Karpas-422 (cell line): ENCODE data around the gene FSTL3. TPM values are rescaled to one million over a fixed set of nuclear protein-coding genes. Genes with fewer than 3 reads are reported as not detected.
"Not testable (repeated sequence)": the region's sequence is repeated elsewhere in the genome, so short reads cannot be mapped to it uniquely, and the experiment has no call there.

Experiments used
- DNase-seq: peaks from one replicate; pipeline ENCODE4 v3.0.0-alpha.2; 2015
- H2AFZ ChIP-seq: fragments of 200-600 bp; sonication (generic); 2 replicates; pipeline ENCODE4 v1.6.1; 2014; ENCODE audit warnings: antibody characterized with exemption, low read length, mixed read lengths
- H3K27ac ChIP-seq: fragments of 200-600 bp; sonication (generic); 2 replicates; pipeline ENCODE4 v1.5.1; 2014; ENCODE audit warnings: mild to moderate bottlenecking, low read length, moderate library complexity
- H3K27me3 ChIP-seq: fragments of 200-600 bp; sonication (generic); 2 replicates; pipeline ENCODE4 v1.6.1; 2014; ENCODE audit warnings: low read length, mixed read lengths
- H3K36me3 ChIP-seq: fragments of 200-600 bp; sonication (generic); 2 replicates; pipeline ENCODE4 v1.6.1; 2014; ENCODE audit warnings: low read length, mixed read lengths; ENCODE audit not compliant: insufficient read depth
- H3K4me1 ChIP-seq: fragments of 200-600 bp; sonication (generic); 2 replicates; pipeline ENCODE4 v1.6.1; 2014; ENCODE audit warnings: mild to moderate bottlenecking, low read length, mixed read lengths
- H3K4me2 ChIP-seq: fragments of 200-600 bp; sonication (generic); 2 replicates; pipeline ENCODE4 v1.6.1; 2014; ENCODE audit warnings: low read length, low read depth, mild to moderate bottlenecking; ENCODE audit not compliant: poor library complexity, severe bottlenecking
- H3K4me3 ChIP-seq: fragments of 200-600 bp; sonication (generic); 2 replicates; pipeline ENCODE4 v1.5.1; 2014; ENCODE audit warnings: mild to moderate bottlenecking, antibody characterized with exemption, low read length, mixed read lengths
- H3K79me2 ChIP-seq: fragments of 200-600 bp; sonication (generic); 2 replicates; pipeline ENCODE4 v1.6.1; 2014; ENCODE audit warnings: mild to moderate bottlenecking, low read length, mixed read lengths
- H3K9ac ChIP-seq: fragments of 200-600 bp; sonication (generic); 2 replicates; pipeline ENCODE4 v1.6.0; 2014; ENCODE audit warnings: low read length
- H3K9me2 ChIP-seq: fragments of 200-600 bp; sonication (generic), shearing (Covaris generic); replicated peaks from 2 replicates; pipeline ENCODE4 v1.6.0; 2014; ENCODE audit warnings: mild to moderate bottlenecking, low read length, moderate library complexity; ENCODE audit not compliant: insufficient read depth
- H3K9me3 ChIP-seq: fragments of 300-700, 200-600 bp; sonication (generic); 2 replicates; pipeline ENCODE4 v1.6.1; 2014; ENCODE audit warnings: low read length, mixed read lengths
- H4K20me1 ChIP-seq: fragments of 200-600 bp; sonication (generic); 2 replicates; pipeline ENCODE4 v1.6.1; 2014; ENCODE audit warnings: mild to moderate bottlenecking, antibody characterized with exemption, low read length, low read depth; ENCODE audit not compliant: insufficient read depth
- total RNA-seq: library from RNA; depleted of rRNA; stranded (reverse); fragments of >200 nt; shearing (Covaris generic); gene quantifications from 2 replicates; pipeline ENCODE4 v1.2.3, GENCODE V29; 2014; ENCODE audit warnings: low replicate concordance

FSTL3 gene
- total RNA-seq, 1 experiment from 2014 or later = 2.3 TPM

DNA sequence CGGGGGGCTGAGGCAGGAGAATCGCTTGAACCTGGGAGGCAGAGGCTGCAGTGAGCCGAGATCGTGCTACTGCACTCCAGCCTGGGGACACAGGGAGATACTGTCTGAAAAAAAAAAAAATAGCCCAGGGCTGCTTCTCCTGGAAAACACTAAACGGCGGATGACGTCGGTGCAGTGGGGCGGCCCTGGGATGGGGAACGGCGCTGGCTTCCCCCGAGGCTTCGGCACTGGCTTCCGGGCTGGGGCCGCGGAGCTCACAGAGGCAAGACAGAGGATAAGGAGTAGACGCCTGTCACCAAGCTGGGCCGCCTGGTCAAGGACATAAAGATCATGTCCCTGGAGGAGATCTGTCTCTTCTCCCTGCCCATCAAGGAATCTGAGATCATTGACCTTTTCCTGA is 14.0 kb downstream of the FSTL3 start:
- no peak for DNase-seq
- Histone ChIP-seq H3K36me3 (no peaks in the 10 kb centered on the region), H3K4me2 (no peak overlapping the region), H3K27ac (no peak overlapping the region), H2AFZ (no peak overlapping the region), H3K9me3 (no peaks in the 10 kb centered on the region), H3K79me2 (no peaks in the 10 kb centered on the region), H3K9ac (no peak overlapping the region), H3K4me3 (no peak overlapping the region), H3K4me1 (no peaks in the 10 kb centered on the region), H4K20me1 (no peaks in the 10 kb centered on the region), H3K27me3 (no peaks in the 10 kb centered on the region), H3K9me2 (no peaks in the 10 kb centered on the region)

DNA sequence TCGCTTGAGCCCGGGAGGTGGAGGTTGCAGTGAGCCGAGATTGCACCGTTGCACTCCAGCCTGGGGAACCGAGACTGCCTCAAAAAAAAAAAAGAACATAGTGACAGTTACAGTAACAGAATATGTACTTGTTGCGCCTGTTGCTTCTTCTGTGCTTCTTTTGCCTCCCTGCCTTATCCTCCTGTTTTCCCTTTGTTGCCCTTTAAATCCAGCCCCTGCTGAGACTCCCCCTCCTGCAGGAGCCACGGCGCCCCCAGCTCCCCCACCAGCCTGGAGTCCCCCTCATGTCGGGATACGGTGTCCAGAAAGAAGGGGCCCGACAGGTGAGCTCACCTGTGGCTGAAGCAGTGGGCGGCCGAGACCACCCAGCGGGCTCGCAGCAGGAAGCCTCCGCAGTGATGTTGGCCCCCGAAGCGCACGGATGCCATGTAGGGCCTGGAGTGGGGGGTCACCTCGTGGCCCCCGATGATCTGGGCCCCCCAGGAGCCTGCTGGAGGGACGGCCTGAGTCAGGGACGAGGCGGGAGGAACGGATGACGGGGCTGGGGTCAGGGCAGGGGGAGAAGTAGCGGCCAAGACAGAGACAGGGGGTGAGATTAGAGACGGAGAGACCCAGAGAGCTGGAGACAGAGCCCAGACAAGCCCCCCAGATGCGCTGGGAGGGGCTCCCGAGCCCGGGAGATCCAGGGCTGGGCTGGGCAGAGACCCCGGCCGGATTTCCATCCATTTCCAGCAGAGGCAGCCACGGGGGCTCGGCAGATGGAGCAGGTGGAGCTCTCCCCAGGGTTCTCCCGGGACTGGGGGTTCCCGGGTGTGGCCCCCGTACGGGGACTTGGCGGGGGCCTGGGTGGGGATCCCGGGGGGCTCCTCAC is 18.5 kb downstream of the FSTL3 start:
- H3K27me3 ChIP-seq = no peaks in the 10 kb centered on the region
- no peak overlapping the region for H3K4me2 ChIP-seq
- DNase-seq = no peak
- H3K36me3 ChIP-seq = no peaks in the 10 kb centered on the region
- H2AFZ ChIP-seq = no peak overlapping the region
- H3K9ac ChIP-seq = no peak overlapping the region
- H3K9me3 ChIP-seq = no peaks in the 10 kb centered on the region
- H4K20me1 ChIP-seq = no peaks in the 10 kb centered on the region
- no peaks in the 10 kb centered on the region for H3K79me2 ChIP-seq
- no peaks in the 10 kb centered on the region for H3K9me2 ChIP-seq
- H3K4me3 ChIP-seq = no peak overlapping the region
- H3K27ac ChIP-seq = no peak overlapping the region
- no peaks in the 10 kb centered on the region for H3K4me1 ChIP-seq

DNA sequence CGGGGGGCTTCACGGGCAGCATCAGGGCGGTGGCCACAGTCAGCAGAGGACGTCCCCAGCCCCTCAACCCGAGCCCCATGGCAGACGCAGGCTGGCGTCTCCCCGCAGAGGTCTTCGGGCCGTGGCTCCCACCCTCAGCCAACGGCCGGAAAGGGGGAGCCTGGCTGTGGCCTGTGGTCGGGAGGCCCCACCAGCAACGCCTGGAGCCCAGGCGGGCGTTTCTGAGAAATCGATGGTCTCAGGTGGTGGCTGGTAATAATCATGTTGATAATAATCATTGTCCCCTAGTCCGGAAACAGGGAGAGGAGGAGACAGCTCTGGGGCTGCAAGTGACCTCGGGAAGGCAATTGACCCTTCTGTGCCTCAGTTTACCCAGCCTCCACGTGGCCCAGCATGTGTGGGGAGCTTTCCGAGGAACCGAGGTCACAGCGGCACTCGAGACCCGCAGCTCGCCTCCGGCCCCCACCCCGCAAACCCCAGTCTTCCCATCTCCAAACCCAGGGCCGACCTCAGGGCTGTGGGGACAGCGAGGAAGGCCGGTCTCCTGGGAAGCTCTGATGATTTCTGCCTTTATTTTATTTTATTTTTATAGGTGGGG is 19.3 kb downstream of the FSTL3 start, which contains the start of gene PRSS57:
Gene PRSS57 (minus strand): TSS at position 101 of the 598 bp plus-strand sequence. CDS start 22 bp downstream, at position 79.
- H3K27ac ChIP-seq = no peak within 1 kb of the TSS
- DNase-seq = no peak
- no peaks in the 10 kb centered on the region for H3K27me3 ChIP-seq
- H3K4me1 ChIP-seq = no peaks in the 10 kb centered on the region
- H4K20me1 ChIP-seq = no peaks in the 10 kb centered on the region
- no peaks in the 10 kb centered on the region for H3K79me2 ChIP-seq
- H2AFZ ChIP-seq = no peak within 1 kb of the TSS
- H3K9me2 ChIP-seq = no peaks in the 10 kb centered on the region
- no peak within 1 kb of the TSS for H3K4me2 ChIP-seq
- no peak within 1 kb of the TSS for H3K9ac ChIP-seq
- H3K4me3 ChIP-seq = no peak within 1 kb of the TSS
- H3K36me3 ChIP-seq = no peaks in the 10 kb centered on the region
- no peaks in the 10 kb centered on the region for H3K9me3 ChIP-seq

DNA sequence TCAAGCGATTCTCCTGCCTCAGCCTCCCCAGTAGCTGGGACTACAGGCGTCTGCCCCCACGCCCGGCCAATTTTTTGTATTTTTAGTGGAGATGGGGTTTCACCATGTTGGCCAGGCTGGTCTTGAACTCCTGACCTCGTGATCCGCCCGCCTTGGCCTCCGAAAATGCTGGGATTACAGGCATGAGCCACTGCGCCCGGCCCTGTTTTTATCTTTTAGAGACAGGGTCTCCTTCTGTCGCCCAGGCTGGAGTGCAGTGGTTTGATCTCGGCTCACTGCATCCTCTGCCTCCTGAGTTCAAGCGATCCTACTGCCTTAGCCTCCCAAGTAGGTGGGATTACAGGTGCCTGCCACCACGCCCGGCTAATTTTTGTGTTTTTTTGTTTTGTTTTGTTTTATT is 22.3 kb downstream of the FSTL3 start:
- not testable (repeated sequence) for H3K36me3 ChIP-seq, H3K4me1 ChIP-seq, H3K9me3 ChIP-seq, H3K4me3 ChIP-seq, H3K27me3 ChIP-seq, H2AFZ ChIP-seq, H3K9me2 ChIP-seq, H3K79me2 ChIP-seq, H3K27ac ChIP-seq, H3K9ac ChIP-seq, H3K4me2 ChIP-seq, DNase-seq, H4K20me1 ChIP-seq

DNA sequence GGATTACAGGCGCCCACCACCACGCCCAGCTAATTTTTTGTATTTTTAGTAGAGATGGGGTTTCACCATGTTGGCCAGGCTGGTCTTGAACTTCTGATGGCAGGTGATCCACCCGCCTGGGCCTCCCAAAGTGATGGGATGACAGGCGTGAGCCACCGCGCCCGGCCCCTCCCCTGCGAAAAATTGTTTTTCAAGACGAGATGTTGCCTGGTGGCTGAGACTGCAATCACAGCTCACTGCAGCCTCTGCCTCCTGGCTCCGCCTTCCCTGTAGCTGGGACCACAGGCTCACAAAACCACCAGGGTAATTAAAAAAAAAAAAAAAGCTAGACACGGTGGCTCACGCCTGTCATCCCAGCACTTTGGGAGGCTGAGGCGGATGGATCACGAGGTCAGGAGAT is 23.7 kb downstream of the FSTL3 start:
- DNase-seq, H4K20me1 ChIP-seq, H3K27me3 ChIP-seq, H3K4me1 ChIP-seq, H3K9me3 ChIP-seq, H3K36me3 ChIP-seq, H3K4me3 ChIP-seq, H3K9ac ChIP-seq, H3K27ac ChIP-seq, H3K79me2 ChIP-seq, H2AFZ ChIP-seq, H3K4me2 ChIP-seq, H3K9me2 ChIP-seq: not testable (repeated sequence)

DNA sequence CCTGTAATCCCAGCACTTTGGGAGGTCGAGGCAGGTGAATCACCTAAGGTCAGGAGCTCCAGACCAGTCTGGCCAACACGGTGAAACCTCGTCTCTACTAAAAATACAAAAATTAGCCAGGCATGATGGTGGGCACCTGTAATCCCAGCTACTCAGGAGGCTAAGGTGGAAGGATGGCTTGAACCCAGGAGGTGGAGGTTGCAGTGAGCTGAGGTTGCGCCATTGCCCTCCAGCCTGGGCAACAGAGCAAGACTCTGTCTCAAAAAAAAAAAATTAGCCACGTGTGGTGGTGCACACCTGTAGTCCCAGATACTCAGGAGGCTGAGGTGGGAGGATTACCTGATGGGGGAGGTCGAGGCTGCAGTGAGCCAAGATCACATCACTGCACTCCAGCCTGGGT is 26.7 kb downstream of the FSTL3 start:
- not testable (repeated sequence) for H3K27ac ChIP-seq, H3K27me3 ChIP-seq, H4K20me1 ChIP-seq, H3K9me2 ChIP-seq, DNase-seq, H3K4me1 ChIP-seq, H3K36me3 ChIP-seq, H3K9me3 ChIP-seq, H3K4me3 ChIP-seq, H2AFZ ChIP-seq, H3K79me2 ChIP-seq, H3K9ac ChIP-seq, H3K4me2 ChIP-seq

DNA sequence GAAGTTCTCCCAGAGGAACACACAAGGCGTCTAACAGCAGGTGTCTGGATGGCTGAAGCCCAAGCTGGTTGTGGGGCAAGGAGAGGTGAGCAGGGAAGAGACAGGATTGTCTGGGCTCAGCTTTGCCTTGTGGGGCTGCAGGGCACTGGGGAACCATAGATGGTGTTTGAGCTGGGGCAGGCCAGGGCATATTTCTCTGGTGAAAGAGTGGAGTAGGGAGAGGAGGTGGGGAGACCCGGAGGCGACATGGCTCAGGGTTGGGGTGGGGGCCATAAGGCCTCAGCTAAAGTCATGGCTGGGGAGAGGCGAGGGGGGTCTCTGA is 27.1 kb downstream of the FSTL3 start:
- H3K9ac ChIP-seq = no peak overlapping the region
- H3K9me2 ChIP-seq = no peaks in the 10 kb centered on the region
- no peaks in the 10 kb centered on the region for H3K4me1 ChIP-seq
- DNase-seq = no peak
- H3K27me3 ChIP-seq = no peaks in the 10 kb centered on the region
- no peaks in the 10 kb centered on the region for H3K9me3 ChIP-seq
- no peak overlapping the region for H2AFZ ChIP-seq
- H3K4me3 ChIP-seq = no peak overlapping the region
- no peaks in the 10 kb centered on the region for H4K20me1 ChIP-seq
- H3K36me3 ChIP-seq = no peaks in the 10 kb centered on the region
- H3K4me2 ChIP-seq = no peak overlapping the region
- no peak overlapping the region for H3K27ac ChIP-seq
- H3K79me2 ChIP-seq = no peaks in the 10 kb centered on the region

DNA sequence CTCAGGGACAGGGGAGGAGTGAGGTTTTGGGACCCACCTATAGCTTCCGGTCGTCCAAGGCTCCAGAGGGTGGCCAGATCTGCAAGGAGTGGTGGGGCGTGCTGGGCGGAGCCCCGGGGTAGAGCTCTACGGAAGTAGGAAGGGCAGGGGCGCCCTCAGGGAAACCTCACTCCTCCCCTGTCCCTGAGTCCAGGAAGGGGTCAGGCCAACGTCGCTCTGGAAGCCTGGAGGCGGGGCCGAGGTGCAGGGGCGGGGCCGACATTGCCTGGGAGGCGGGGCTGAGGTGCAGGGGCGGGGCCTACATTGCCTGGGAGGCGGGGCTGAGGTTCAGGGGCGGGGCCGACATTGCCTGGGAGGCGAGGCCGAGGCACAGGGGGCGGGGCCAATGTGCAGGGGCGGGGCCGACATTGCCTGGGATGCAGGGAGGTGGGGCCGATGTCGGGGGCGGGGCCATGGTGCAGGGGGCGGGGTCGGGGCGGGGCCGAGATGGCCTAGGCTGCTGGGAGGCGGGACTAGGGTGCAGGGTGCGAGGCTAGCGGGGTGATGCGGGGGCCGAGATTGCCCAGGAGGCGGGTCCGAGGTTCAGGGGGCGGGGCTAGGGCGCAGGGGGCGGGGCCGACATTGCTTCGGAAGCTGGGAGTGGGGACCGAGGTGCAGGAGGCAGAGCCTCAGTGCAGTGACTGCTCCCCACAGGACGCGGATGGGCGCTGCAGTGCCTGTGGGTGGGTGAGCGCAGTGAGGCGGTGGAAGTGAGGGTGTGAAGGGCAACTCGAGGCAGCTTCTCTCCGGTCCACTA is 27.7 kb downstream of the FSTL3 start:
- no peak overlapping the region for H3K4me2 ChIP-seq
- no peak overlapping the region for H2AFZ ChIP-seq
- H3K79me2 ChIP-seq = no peaks in the 10 kb centered on the region
- H3K36me3 ChIP-seq = no peaks in the 10 kb centered on the region
- H3K4me3 ChIP-seq = no peak overlapping the region
- peak; percentile 83 for DNase-seq
- no peaks in the 10 kb centered on the region for H3K9me2 ChIP-seq
- no peaks in the 10 kb centered on the region for H4K20me1 ChIP-seq
- no peaks in the 10 kb centered on the region for H3K27me3 ChIP-seq
- no peak overlapping the region for H3K27ac ChIP-seq
- no peaks in the 10 kb centered on the region for H3K9me3 ChIP-seq
- no peaks in the 10 kb centered on the region for H3K4me1 ChIP-seq
- H3K9ac ChIP-seq = no peak overlapping the region
